ENCODE data around the gene CFAP47. TPM values are rescaled to one million over a fixed set of nuclear protein-coding genes. Genes with fewer than 3 reads are reported as not detected.

Gene CFAP47
- total and polyA plus RNA-seq, 2 of the 4 experiments (the other 2 are of a cell fraction) = not detected

DNA sequence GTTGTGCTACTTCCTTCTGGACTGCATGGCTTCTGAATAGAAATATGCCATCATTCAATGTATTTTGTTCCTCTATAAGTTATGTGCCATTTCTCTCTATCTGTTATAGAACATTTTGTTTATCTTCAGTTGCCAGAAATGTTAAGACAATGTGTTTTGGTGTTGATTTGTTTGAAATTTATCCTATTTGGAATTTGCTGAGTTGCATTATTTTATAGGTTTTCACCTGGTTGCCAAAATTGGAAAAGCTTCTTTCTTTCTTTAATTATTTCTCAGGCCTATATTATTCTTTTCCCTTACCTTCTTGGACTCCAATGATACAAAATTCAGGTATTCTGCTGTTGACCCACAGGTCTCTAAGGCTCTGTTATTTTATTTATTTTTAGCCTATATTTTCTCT lies 33.4 kb upstream of the CFAP47 start:
- Histone ChIP-seq H2BK5ac (ENCODE audit: low read depth, low read length, poor library complexity, severe bottlenecking) (no peak overlapping the region), H3K56ac (ENCODE audit: extremely low read depth, insufficient read depth, low read length) (no peak overlapping the region), H3K4me2 (ENCODE audit: low read depth, low read length) (no peak overlapping the region), H3K14ac (replicated peaks; ENCODE audit: low read depth, low read length) (no peak overlapping the region), H3K36me3 (ENCODE audit: control insufficient read depth, insufficient read depth, low read length) (no peaks in the 10 kb centered on the region), H2BK15ac (ENCODE audit: low read depth, low read length) (no peak overlapping the region), H2BK20ac (ENCODE audit: low read depth, low read length) (no peak overlapping the region), H3K9me3 (ENCODE audit: control insufficient read depth, insufficient read depth, low read length) (no peaks in the 10 kb centered on the region), H3K18ac (ENCODE audit: low read depth, low read length) (no peak overlapping the region), H2AFZ (replicated peaks; ENCODE audit: low read length, poor library complexity) (no peak overlapping the region), H4K5ac (ENCODE audit: low read depth, low read length) (no peak overlapping the region), H4K8ac (ENCODE audit: low read depth in 2 of 2, low read length in 2 of 2) (no peak overlapping the region), H2AK5ac (ENCODE audit: low read depth, low read length) (no peak overlapping the region), H3K79me1 (ENCODE audit: low read depth in 1 of 2, low read length in 2 of 2) (no peaks in the 10 kb centered on the region), H3K9me1 (ENCODE audit: insufficient read depth, low read length) (no peaks in the 10 kb centered on the region), H3K27me3 (ENCODE audit: control insufficient read depth, insufficient read depth, low read length) (no peaks in the 10 kb centered on the region), H3K27ac (ENCODE audit: insufficient read depth, low read length) (no peak overlapping the region), H3K4ac (ENCODE audit: low read depth, low read length) (no peak overlapping the region), H3K4me1 (ENCODE audit: control insufficient read depth, insufficient read depth, low read length) (no peaks in the 10 kb centered on the region), H2BK120ac (ENCODE audit: low read depth, low read length) (no peak overlapping the region), H3K4me3 (ENCODE audit: insufficient read depth, low read depth, low read length) (no peak overlapping the region), H3K9ac (ENCODE audit: low read depth, low read length) (no peak overlapping the region), H3K23ac (ENCODE audit: low read depth, low read length) (no peak overlapping the region), H4K91ac (ENCODE audit: insufficient read depth, low read depth, low read length) (no peak overlapping the region), H4K20me1 (ENCODE audit: insufficient read depth, low read length) (no peaks in the 10 kb centered on the region), H2AK9ac (replicated peaks; ENCODE audit: low read depth, low read length, poor library complexity) (no peak overlapping the region)
- no TSS peak for BruUV-seq (replicated peaks)
- CTCF ChIA-PET = no interaction called here
- in situ Hi-C loops (cut with MboI; ENCODE audit: low sequenced_read_pairs) = no loop called here
- TF ChIP-seq MAFK (IDR thresholded peaks at IDR 0.05; ENCODE audit: low read depth, low read length) (peak; percentile 81), FOS (IDR thresholded peaks at IDR 0.05; ENCODE audit: low read depth, low read length) (no peak)
- POLR2A ChIA-PET (ENCODE audit: unreplicated experiment) = no interaction called here
- no peak for DNase-seq
- no peak for ATAC-seq (ENCODE audit: low read depth)
- intact Hi-C loops (cut with micrococcal nuclease) = no loop called here
- dilution Hi-C loops (cut with HindIII; ENCODE audit: low sequenced_read_pairs, unreplicated experiment) = no loop called here

Measured in IMR-90 (cell line).